ENCODE results near the gene ITGAL. TPM values are rescaled to one million over a fixed set of nuclear protein-coding genes. Genes with fewer than 3 reads are reported as not detected.
A peak's percentile ranks its signal among the peaks of the same experiment; 100 is the strongest.

The ITGAL gene
- total and polyA plus RNA-seq, 2 donors (not counting 1 experiment from before 2014, with no cell fraction given) = 110 to 184 TPM

DNA sequence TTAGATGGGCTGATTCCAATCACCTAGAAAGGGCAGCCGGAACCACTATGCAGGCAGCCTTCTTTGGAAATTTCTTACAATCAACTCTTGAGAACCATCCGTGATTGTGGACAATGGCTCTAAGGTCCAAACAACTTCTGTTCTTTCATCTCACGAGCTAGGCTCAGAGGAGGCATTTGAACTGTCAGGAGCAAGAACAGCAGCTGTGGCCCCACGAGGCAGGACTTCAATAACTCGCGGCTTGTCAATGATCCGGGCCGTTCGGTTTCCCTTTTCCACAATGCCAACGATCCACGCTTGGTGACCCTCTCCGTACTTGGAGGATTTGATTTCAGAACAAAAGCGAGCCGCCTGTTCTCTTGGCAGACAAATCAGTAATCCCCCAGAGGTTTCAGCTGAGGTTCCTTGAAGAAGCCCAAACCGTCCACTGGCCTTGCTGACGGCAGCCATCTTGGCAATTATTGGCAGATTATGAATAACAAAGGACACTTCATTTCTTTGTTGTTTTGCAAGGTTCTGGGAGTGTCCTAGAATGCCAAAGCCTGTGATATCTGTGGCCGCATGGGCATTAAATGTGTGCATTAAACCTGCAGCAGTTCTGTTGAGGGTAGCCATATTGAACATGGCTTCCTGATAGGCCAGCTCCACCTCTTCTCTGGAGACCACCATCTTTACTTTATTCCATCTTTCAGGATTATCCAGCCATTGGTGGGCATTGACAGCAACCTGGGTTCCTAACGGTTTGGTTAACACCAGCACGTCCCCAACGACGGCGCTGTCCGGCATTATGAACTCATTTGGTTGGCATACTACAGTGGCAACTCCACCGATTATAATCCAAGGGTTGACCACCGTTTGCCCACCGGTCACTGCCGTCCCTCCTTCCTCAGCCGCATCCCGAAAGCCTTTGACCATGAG lies 28.1 kb upstream of the ITGAL start:
- Histone ChIP-seq H4K20me1 (ENCODE audit: control insufficient read depth, insufficient read depth, low read length, poor library complexity, severe bottlenecking) (peaks cover 22% of the 10 kb centered on the region), H3K4me1 (ENCODE audit: control insufficient read depth in 2 of 2, insufficient read depth in 2 of 2, low read length in 2 of 2) (peaks cover 37% of the 10 kb centered on the region in 2 donors), H3K79me2 (ENCODE audit: control insufficient read depth, insufficient read depth, low read length) (peaks cover 25% of the 10 kb centered on the region), H3K9ac (ENCODE audit: low read length) (peak overlapping the region; percentile 74), H3K4me2 (replicated peaks; ENCODE audit: low read depth, low read length, poor library complexity, severe bottlenecking) (peak overlapping the region; percentile 72), H3K9me3 (ENCODE audit: control extremely low read depth in 1 of 3, control insufficient read depth in 2 of 3, insufficient read depth in 1 of 3, low read length in 2 of 3) (peaks cover 0 to 6% (median 0%) of the 10 kb centered on the region in 3 donors), H3K27ac (ENCODE audit: low read length in 2 of 2) (peak overlapping the region; percentile 78 to 85), H2AFZ (ENCODE audit: insufficient read depth, low read depth, low read length, poor library complexity, severe bottlenecking) (peak overlapping the region; percentile 81), H3K27me3 (replicated peaks in 1 of 4; ENCODE audit: control extremely low read depth in 1 of 4, control insufficient read depth in 3 of 4, insufficient read depth in 4 of 4, low read length in 3 of 4) (no peaks in the 10 kb centered on the region), H3K4me3 (ENCODE audit: control extremely low read depth in 1 of 5, extremely low read depth in 1 of 5, insufficient read depth in 1 of 5, low read depth in 2 of 5, low read length in 4 of 5) (peak overlapping the region; percentile 74 to 99 (median 78)), H3K36me3 (replicated peaks in 1 of 2; ENCODE audit: control extremely low read depth in 1 of 2, control insufficient read depth in 1 of 2, extremely low read depth in 1 of 2, insufficient read depth in 2 of 2, low read length in 1 of 2) (peaks cover 0 to 18% of the 10 kb centered on the region in 2 experiments)
- Mint-ChIP-seq H3K9me3 (ENCODE audit: insufficient read depth) (no peaks in the 10 kb centered on the region), H3K4me1 (peaks cover 48% of the 10 kb centered on the region), H3K4me3 (peak overlapping the region; percentile 96), H3K27me3 (no peaks in the 10 kb centered on the region), H3K27ac (peak overlapping the region; percentile 50)
- TF ChIP-seq EZH2 (IDR thresholded peaks at IDR 0.05; ENCODE audit: borderline replicate concordance, insufficient read depth, low read depth, low read length, poor library complexity, severe bottlenecking) = no peak
- TF ChIP-seq, protein P1, sequence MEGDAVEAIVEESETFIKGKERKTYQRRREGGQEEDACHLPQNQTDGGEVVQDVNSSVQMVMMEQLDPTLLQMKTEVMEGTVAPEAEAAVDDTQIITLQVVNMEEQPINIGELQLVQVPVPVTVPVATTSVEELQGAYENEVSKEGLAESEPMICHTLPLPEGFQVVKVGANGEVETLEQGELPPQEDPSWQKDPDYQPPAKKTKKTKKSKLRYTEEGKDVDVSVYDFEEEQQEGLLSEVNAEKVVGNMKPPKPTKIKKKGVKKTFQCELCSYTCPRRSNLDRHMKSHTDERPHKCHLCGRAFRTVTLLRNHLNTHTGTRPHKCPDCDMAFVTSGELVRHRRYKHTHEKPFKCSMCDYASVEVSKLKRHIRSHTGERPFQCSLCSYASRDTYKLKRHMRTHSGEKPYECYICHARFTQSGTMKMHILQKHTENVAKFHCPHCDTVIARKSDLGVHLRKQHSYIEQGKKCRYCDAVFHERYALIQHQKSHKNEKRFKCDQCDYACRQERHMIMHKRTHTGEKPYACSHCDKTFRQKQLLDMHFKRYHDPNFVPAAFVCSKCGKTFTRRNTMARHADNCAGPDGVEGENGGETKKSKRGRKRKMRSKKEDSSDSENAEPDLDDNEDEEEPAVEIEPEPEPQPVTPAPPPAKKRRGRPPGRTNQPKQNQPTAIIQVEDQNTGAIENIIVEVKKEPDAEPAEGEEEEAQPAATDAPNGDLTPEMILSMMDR (IDR thresholded peaks at IDR 0.05) = no peak
- WGBS (ENCODE audit: insufficient coverage) = 92% methylated on average over 27 of the region's 29 CpGs
- ChIA-PET POLR2A (interaction anchor here (0.8 to 2.1 kb wide), 5 partner anchors 15 to 127 kb away, joined by 3 to 6 read pairs (median 5); partner anchors contain the start of genes DCTPP1, ITGAL and ZNF688), CTCF (interaction anchor here (0.6 to 7.4 kb wide), 5 partner anchors 14 to 91 kb away, joined by 3 to 77 read pairs (median 17); partner anchors contain the start of genes DCTPP1, ITGAL and ZNF747)
- DNase-seq (no peak), ATAC-seq (ENCODE audit: low read depth) (no peak)
- intact Hi-C loops (cut with micrococcal nuclease) = loop anchor here (1.0 to 2.0 kb wide), 5 partner anchors 14 to 83 kb away; partner anchors contain the start of genes DCTPP1 and ITGAL

Data from B cell (primary cell).